K562 (cell line): ENCODE results near the gene CACNA1I. TPM values are rescaled to one million over a fixed set of nuclear protein-coding genes. Genes with fewer than 3 reads are reported as not detected.

Experiments used
- CEBPB ChIP-seq: fragments of 450-650 bp; IDR thresholded peaks from 2 replicates; pipeline ENCODE4 v1.6.1; 2016; ENCODE audit warnings: missing genetic modification characterization, missing compliant biosample characterization
- CTBP1 ChIP-seq: fragments of 450-650 bp; IDR thresholded peaks from 2 replicates; pipeline ENCODE4 v1.6.1; 2016; ENCODE audit warnings: borderline replicate concordance
- HMGN3 ChIP-seq: IDR thresholded peaks from 2 replicates; pipeline ENCODE4 v1.6.1; 2011; ENCODE audit warnings: borderline replicate concordance, low read depth, mild to moderate bottlenecking, mixed read lengths, low read length; ENCODE audit not compliant: insufficient read length; ENCODE audit errors: extremely low read depth
- PHF20 ChIP-seq: fragments of 450-650 bp; IDR thresholded peaks from 2 replicates; pipeline ENCODE4 v1.6.1; 2018; ENCODE audit not compliant: partially characterized antibody
- POLR2A ChIP-seq: fragments of 450-650 bp; conservative IDR thresholded peaks from 2 replicates; pipeline ENCODE4 v1.6.1; 2016
- PRPF4 ChIP-seq: fragments of 200-400 bp; formaldehyde crosslinking; IDR thresholded peaks from one replicate; pipeline ENCODE4 v1.6.1; 2017; ENCODE audit warnings: low read length, low read depth, mild to moderate bottlenecking; ENCODE audit not compliant: insufficient read depth, poor library complexity, severe bottlenecking
- TGIF2 ChIP-seq: sonication (generic); formaldehyde crosslinking; IDR thresholded peaks from 2 replicates; pipeline ENCODE4 v1.8.1; 2022; ENCODE audit warnings: mild to moderate bottlenecking, missing genetic modification reagents, moderate library complexity
- ZMIZ1 ChIP-seq, 2 experiments: fragments of 150-350 bp in 1 of 2; IDR thresholded peaks; 2 replicates each; pipeline ENCODE4 v1.6.1; 2012 to 2016; ENCODE audit warnings: low read depth in 2 of 2, low read length in 2 of 2, mild to moderate bottlenecking in 1 of 2, moderate library complexity in 1 of 2
- ZNF395 ChIP-seq: fragments of 200-800 bp; sonication (Bioruptor generic); IDR thresholded peaks from 2 replicates; pipeline ENCODE4 v1.6.1; 2017; ENCODE audit warnings: missing genetic modification characterization, missing compliant biosample characterization
- polyA plus RNA-seq, 8 experiments: library from polyadenylated mRNA; depleted of rRNA in 4 of 8; stranded (reverse) in 5 of 8; unstranded in 3 of 8; fragments of >200 nt; fragmentation: Nextera tagmentation in 2 of 8; fragmentation: Illumina TruSeq in 1 of 8; extraction: Ambion mirVana in 2 of 8; extraction: Trizol in 1 of 8; gene quantifications; 2 replicates each; pipeline versions ENCODE4 v1.2.1 to v1.2.3, GENCODE V29; 2011 to 2014; ENCODE audit warnings: inconsistent platforms in 1 of 8, missing spikeins in 1 of 8
- total RNA-seq, 7 experiments: library from RNA; depleted of rRNA in 6 of 7; stranded (reverse); fragments of >200 nt in 6 of 7; fragmentation: Illumina TruSeq in 2 of 7; extraction: Trizol in 2 of 7; gene quantifications; 2 replicates each; pipeline versions ENCODE4 v1.2.1 to v1.2.3, GENCODE V29; 2011 to 2021; ENCODE audit warnings: low replicate concordance in 1 of 7

The CACNA1I gene
- total and polyA plus RNA-seq, 9 of the 15 experiments (the other 6 are each of a cell fraction or from before 2014, with no cell fraction given) = 0.01 to 0.79 (median 0.32) TPM; not detected in 1

- TF ChIP-seq ZMIZ1 (IDR thresholded peaks at IDR 0.05; ENCODE audit: low read depth in 2 of 2, low read length in 2 of 2) (no peak), CTBP1 (no peak), ZNF395 (CRISPR knock-in tag) (no peak), CEBPB (tag) (no peak), HMGN3 (no peak), PRPF4 (no peak), PHF20 (no peak), TGIF2 (no peak), POLR2A (no peak)
Observed at GRCh38 chr22:39536711-39537110, 33.8 kb upstream of the CACNA1I start (continued).
